Rectal smooth muscle tissue (tissue), 1 donor: Measurements from ENCODE around the gene RNF182.

Source experiments
- H3K27ac ChIP-seq: one replicate; pipeline ENCODE4 v1.7.0; 2013; ENCODE audit warnings: low read depth, low read length, inconsistent platforms
- H3K27me3 ChIP-seq: one replicate; pipeline ENCODE4 v1.7.0; 2013; ENCODE audit warnings: low read length; ENCODE audit not compliant: control insufficient read depth, insufficient read depth
- H3K36me3 ChIP-seq: one replicate; pipeline ENCODE4 v1.7.0; 2013; ENCODE audit warnings: low read length; ENCODE audit not compliant: control insufficient read depth, insufficient read depth
- H3K4me1 ChIP-seq: one replicate; pipeline ENCODE4 v1.7.0; 2013; ENCODE audit warnings: low read length; ENCODE audit not compliant: control insufficient read depth, insufficient read depth
- H3K4me3 ChIP-seq: one replicate; pipeline ENCODE4 v1.7.0; 2013; ENCODE audit warnings: low read length
- H3K9ac ChIP-seq: one replicate; pipeline ENCODE4 v1.7.0; 2013; ENCODE audit warnings: low read length

RNF182 gene

DNA sequence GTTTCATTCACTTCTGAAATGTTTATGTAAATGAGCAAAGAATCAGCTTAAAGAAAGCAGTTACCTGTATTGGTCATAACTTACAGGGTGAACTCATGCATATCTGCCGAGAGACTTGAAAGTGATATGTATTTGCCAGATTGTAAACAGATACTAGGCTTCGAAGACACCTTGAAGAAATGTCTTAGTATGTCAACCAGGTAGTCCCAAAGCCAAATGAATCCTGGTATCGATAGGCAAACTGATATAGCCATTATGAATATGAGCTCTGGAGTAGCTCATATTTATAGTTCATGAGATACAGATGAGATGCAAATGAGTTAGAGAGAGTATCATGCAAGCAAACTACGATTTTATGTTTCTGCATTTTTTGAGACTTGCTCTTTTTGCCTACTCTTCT lies 55.8 kb downstream of the RNF182 start:
- no peak overlapping the region for H3K9ac ChIP-seq
- no peak overlapping the region for H3K27ac ChIP-seq
- H3K4me1 ChIP-seq = no peaks in the 10 kb centered on the region
- no peaks in the 10 kb centered on the region for H3K27me3 ChIP-seq
- H3K4me3 ChIP-seq = no peak overlapping the region
- no peaks in the 10 kb centered on the region for H3K36me3 ChIP-seq

DNA sequence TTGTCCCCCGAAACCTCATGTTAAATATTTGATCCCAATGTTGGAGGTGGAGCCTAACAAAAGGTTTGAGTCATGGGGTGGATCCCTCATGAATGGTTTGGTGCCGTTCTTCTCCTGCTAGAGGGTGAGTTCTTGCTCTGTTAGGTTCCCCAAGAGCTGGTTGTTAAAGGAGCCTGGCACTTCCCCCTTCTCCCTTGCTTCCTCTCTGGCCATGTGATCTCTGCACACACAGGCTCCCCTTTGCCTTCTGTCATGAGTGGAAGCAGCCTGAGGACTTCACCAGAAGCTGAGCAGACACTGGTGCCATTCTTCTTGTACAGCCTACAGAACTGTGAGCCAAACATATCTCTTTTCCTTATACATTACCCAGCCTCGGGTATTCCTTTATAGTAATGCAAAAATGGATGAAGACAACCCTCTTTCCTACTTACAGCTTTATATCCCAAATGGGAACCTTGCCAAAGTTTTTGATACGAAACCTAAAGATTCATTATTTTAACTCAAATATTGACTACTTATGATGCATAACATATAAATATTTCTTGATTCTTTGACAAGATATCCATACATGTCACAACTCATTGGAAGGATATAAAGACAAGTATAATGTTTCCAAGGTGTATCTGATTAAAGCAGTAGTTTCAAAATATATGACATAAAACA lies 61.0 kb downstream of the RNF182 start:
- no peak overlapping the region for H3K27ac ChIP-seq
- H3K27me3 ChIP-seq = no peaks in the 10 kb centered on the region

DNA sequence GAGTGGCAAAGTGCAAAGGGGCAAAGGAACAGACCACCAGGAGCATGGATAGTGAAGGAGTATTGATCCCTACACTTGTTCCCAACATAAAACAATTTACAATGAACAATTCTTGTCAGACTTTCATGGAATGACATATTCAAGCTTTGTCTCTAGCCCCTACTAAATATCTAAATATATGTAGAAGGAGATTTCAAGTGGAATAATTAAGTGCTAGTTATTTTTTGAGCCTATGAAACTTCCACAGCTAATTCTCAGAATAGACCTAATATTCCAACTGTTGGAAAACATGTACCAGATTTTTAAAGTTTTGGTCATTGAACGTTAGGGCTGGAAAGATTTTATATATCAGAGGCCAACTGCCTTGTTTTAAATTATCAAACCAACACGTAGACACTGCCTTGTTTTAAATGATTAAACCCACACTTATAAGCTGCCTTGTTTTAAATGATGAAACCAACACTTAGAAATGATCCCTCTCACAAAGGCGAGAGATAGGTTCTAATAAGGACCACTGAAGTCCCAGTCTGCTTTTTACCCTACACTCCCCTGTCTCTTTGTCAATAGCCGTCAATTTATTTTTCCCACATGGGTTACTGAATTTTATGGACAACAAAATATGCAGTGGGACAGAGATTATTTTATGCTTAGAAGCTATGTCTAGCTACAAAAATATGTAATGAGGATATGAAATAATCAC lies 62.1 kb downstream of the RNF182 start:
- Histone ChIP-seq H3K4me3 (no peak overlapping the region), H3K36me3 (no peaks in the 10 kb centered on the region), H3K27me3 (no peaks in the 10 kb centered on the region), H3K4me1 (no peaks in the 10 kb centered on the region), H3K27ac (no peak overlapping the region), H3K9ac (no peak overlapping the region)

More for the DNA sequence above, 61.0 kb downstream of the RNF182 start:
- Histone ChIP-seq H3K4me1 (no peaks in the 10 kb centered on the region), H3K9ac (no peak overlapping the region), H3K36me3 (no peaks in the 10 kb centered on the region), H3K4me3 (no peak overlapping the region)

DNA sequence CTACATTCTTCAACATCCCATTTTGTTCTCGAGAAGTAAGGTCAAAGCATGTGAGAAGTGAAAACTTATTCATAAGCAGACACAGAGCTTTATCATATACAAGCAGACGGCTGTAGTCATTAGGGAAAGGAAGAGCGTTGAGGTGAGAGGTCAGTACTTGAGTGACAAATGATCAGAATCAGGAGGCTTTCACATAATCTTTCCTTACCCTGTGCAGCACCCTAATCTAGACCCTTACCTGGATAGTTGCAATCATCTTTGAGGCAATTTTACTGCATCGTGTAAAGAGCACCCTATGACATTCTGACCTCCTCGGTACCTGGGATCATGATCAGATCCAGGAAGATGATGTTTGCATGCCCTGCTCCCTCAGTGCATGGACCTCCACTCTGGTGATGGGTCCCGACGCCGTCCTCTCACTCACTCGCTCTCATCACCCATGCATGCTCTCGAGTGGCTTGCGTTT lies 62.7 kb downstream of the RNF182 start:
- no peak overlapping the region for H3K27ac ChIP-seq
- no peak overlapping the region for H3K9ac ChIP-seq
- no peaks in the 10 kb centered on the region for H3K4me1 ChIP-seq
- H3K27me3 ChIP-seq = no peaks in the 10 kb centered on the region
- H3K36me3 ChIP-seq = no peaks in the 10 kb centered on the region
- H3K4me3 ChIP-seq = no peak overlapping the region

DNA sequence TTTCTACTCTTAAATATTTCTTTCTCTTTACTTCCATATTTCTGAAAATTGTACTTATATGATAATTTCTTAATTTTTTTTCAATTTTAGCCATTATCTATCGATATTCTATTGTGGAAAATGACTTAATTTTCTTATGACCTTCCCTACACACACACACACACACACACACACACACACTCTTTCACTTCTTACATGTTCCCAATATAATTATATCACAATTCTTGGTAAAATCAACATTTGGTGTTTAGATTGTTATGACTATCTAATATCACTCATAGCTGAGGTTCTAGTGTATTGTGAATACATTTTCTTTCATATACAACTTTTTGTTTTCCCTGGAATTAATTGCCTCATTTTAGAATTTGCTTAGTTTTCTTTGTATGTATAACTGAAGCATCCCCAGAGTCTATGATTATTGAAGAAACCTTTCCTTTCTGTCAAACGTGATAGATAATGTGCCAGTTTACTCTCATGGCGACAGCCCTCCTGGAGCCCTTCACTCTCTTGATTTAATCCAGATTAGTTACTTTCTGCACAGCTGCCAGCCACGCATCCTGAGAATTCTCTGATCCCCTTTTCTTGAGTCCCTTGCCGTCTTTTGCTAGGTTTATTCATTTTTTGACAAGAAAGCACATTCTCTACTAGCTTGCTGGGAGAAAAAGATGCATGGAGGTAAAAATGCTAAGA lies 63.4 kb downstream of the RNF182 start:
- no peaks in the 10 kb centered on the region for H3K4me1 ChIP-seq
- H3K36me3 ChIP-seq = no peaks in the 10 kb centered on the region
- H3K27ac ChIP-seq = no peak overlapping the region
- no peak overlapping the region for H3K4me3 ChIP-seq
- no peaks in the 10 kb centered on the region for H3K27me3 ChIP-seq
- no peak overlapping the region for H3K9ac ChIP-seq

DNA sequence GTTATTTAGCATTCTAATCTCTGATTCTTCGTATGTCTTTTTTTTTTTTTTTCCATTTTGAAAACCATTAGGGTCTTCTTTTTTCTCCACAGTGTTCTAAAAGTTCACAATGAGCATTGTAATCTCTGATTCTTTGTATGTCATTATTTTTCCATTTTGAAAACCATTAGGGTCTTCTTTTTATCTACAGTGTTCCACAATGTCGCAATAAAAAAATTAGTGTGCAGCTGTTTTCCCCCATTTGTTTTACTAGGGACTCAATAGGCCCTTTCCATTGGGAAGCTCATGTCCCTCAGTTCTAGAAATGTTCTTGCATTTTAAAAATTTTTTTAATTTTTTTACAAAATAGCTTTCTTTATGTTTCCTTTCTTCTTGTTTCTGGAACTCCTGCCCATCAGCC lies 64.2 kb downstream of the RNF182 start:
- H3K4me3 ChIP-seq = no peak overlapping the region
- H3K36me3 ChIP-seq = no peaks in the 10 kb centered on the region

DNA sequence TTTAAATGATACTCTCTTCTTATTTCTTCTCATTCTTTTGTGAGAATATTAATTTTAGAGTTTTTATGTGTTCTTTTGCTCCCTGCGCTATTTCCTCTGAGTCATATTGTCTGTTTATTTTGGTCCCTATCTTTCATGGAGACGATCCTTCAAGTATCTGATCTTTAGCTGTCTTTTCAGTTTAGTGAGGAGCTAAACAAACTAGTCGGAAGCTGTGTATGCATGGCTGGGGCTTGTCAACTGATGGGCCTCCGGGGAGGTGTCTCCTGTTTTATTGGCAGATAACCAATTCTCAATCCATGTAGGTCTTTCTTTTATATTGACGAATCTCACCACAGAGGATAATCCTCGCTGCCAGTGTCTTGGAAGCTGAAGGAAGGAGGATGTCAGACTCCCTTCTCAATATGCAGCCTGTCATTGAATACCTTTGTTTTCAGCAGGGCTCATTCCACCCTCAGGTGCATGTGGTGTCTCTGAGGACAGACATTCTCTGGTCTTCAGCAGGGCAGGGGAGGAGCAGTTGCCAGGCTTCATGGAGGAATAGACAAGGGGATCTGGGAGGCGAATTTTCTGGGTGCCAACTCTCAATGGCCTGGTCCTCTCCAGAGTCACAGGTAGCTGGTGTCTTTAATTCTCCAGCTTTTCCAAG lies 64.9 kb downstream of the RNF182 start:
- Histone ChIP-seq H3K27me3 (no peaks in the 10 kb centered on the region), H3K27ac (no peak overlapping the region), H3K4me3 (no peak overlapping the region), H3K9ac (no peak overlapping the region), H3K36me3 (no peaks in the 10 kb centered on the region), H3K4me1 (no peaks in the 10 kb centered on the region)

More for the DNA sequence above, 64.2 kb downstream of the RNF182 start:
- H3K9ac ChIP-seq = no peak overlapping the region
- H3K27me3 ChIP-seq = no peaks in the 10 kb centered on the region
- no peak overlapping the region for H3K27ac ChIP-seq
- no peaks in the 10 kb centered on the region for H3K4me1 ChIP-seq

DNA sequence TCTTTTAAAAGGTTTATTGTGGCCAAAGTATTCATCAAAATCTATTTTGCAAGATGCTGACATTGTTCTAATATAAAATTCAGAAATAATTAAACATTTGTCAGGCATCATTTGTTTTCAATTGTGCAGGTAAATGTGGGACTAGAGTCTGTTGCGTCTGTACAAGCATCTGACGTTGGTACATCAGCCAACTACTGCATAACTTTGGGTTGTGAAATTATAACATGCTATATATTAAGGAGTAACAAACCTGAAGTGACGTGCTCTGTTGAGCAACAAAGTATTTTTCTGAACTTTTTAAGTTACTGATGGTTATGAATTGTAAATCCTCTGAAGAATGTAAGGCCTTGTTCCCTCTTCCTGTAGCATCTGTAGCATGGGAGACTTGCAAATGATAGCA lies 66.0 kb downstream of the RNF182 start:
- no peaks in the 10 kb centered on the region for H3K4me1 ChIP-seq
- H3K27me3 ChIP-seq = no peaks in the 10 kb centered on the region
- H3K4me3 ChIP-seq = no peak overlapping the region
- no peak overlapping the region for H3K9ac ChIP-seq
- no peaks in the 10 kb centered on the region for H3K36me3 ChIP-seq
- H3K27ac ChIP-seq = no peak overlapping the region

DNA sequence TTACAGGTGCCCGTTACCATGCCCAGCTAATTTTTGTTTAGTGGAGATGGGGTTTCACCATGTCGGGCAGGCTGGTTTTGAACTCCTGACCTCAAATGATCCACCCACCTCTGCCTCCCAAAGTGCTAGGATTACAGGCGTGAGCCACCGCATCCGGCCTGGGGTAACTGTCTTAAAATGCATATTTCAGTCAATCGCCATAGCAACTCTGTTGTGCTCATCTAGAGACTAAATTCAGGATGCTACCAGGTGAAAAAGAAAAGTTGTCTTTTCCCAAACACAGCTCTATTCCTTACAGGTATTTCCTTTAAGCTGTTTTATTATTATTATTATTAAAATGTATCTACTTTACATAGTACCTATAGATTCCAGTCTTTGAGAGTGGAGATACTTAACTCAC lies 66.6 kb downstream of the RNF182 start:
- H3K4me1 ChIP-seq = no peaks in the 10 kb centered on the region

DNA sequence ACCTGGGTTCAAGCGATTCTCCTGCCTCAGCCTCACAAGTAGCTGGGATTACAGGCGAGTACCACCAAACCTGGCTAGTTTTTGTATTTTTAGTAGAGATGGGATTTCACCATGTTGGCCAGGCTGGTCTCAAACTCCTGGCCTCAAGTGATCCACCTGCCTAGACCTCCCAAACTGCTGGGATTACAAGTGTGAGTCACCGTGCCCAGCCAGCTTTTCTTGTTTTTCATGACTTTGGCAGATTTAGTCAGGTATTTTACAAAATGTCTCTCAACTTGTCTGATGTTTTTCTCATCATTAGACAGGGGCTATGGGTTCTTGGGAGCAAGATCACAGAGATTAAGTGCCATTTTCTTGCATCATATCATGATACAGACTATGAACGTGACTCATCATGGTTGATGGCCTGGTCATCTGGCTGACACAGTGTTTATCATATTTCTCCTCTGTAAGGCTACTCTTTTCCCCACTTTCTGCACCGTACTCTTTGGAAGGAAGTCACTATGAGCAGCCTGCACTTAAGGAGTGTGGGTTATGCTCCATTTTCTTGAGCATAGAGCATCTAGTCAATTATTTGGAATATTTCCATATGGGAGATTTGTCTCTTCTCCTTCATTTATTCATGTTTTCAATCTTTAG lies 67.8 kb downstream of the RNF182 start:
- Histone ChIP-seq H3K27ac (no peak overlapping the region), H3K4me3 (no peak overlapping the region), H3K9ac (no peak overlapping the region), H3K4me1 (no peaks in the 10 kb centered on the region), H3K27me3 (no peaks in the 10 kb centered on the region), H3K36me3 (no peaks in the 10 kb centered on the region)

More for the DNA sequence above, 66.6 kb downstream of the RNF182 start:
- Histone ChIP-seq H3K27me3 (no peaks in the 10 kb centered on the region), H3K27ac (no peak overlapping the region), H3K36me3 (no peaks in the 10 kb centered on the region), H3K4me3 (no peak overlapping the region), H3K9ac (no peak overlapping the region)

DNA sequence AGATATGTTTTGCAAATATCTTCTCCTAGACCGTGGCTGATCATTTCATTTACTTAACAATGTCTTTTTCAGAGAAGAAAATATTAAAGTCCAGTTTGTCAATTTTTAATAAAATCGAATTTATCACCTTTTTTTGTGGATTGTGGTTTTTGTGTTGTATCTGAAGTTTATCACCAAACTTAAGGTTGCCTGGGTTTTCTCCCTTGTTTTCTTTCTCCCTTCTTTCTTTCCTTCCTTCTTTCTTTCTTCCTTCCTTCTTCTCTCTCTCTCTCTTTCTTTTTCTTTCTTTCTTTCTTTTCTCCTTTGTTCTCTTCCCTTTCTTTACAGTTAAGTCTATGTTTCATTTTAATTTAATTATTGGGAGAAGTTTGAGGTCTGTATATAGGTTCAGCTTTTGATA lies 68.7 kb downstream of the RNF182 start:
- Histone ChIP-seq H3K9ac (no peak overlapping the region), H3K27me3 (no peaks in the 10 kb centered on the region), H3K4me1 (no peaks in the 10 kb centered on the region), H3K4me3 (no peak overlapping the region), H3K36me3 (no peaks in the 10 kb centered on the region), H3K27ac (no peak overlapping the region)

DNA sequence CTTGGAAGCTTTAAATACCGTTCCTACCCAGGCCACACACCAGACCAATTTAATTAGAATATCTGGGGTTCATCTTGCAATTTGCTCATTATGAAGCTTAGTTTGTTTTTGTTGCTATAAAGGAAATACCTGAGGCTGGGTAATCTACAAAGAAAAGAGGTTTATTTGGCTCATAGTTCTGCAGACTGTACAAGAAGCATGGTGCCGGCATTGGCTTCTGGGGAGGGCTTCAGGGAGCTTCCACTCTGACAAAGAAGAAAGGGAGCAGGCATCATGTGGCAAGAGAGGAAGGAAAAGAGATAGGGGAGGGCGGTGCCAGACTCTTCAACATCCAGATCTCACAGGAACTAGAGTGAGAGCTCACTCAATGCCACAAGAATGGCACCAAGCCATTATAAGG lies 73.6 kb downstream of the RNF182 start:
- Histone ChIP-seq H3K27me3 (no peaks in the 10 kb centered on the region), H3K36me3 (no peaks in the 10 kb centered on the region), H3K9ac (no peak overlapping the region), H3K27ac (no peak overlapping the region), H3K4me3 (no peak overlapping the region), H3K4me1 (no peaks in the 10 kb centered on the region)
